ENCODE results near the gene FANCI. TPM values are rescaled to one million over a fixed set of nuclear protein-coding genes. Genes with fewer than 3 reads are reported as not detected.

The FANCI gene
- total and polyA plus RNA-seq, 8 donors, result 19.8 to 56.3 (median 34.2) TPM

DNA sequence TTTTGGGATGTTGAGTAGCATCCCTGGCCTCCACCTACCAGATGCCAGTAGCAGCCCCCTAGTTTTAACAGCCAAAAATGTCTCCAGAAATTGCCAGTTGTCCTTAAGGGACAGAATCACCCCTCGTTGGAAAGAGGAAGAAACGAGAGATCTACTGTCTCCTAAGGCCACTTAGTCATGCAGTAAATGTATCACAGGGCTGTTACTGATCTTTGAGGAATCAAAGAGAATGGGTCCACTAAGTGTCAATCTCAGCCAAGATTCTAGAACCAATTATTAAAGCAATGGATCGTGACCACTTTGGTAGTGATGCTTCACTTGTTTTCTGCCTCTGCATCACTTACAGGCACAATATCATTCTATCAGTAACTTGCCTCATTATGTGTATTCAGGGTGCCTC is 64.5 kb downstream of the FANCI start:
- H3K27ac ChIP-seq, result no peak overlapping the region
- DNase-seq, result no peak
- H3K4me3 ChIP-seq, result no peak overlapping the region
- ATAC-seq, result no peak
- peaks cover 0 to 22% of the 10 kb centered on the region in 2 donors for H3K36me3 ChIP-seq
- no peaks in the 10 kb centered on the region for H3K9me3 ChIP-seq
- TF ChIP-seq, protein P1, sequence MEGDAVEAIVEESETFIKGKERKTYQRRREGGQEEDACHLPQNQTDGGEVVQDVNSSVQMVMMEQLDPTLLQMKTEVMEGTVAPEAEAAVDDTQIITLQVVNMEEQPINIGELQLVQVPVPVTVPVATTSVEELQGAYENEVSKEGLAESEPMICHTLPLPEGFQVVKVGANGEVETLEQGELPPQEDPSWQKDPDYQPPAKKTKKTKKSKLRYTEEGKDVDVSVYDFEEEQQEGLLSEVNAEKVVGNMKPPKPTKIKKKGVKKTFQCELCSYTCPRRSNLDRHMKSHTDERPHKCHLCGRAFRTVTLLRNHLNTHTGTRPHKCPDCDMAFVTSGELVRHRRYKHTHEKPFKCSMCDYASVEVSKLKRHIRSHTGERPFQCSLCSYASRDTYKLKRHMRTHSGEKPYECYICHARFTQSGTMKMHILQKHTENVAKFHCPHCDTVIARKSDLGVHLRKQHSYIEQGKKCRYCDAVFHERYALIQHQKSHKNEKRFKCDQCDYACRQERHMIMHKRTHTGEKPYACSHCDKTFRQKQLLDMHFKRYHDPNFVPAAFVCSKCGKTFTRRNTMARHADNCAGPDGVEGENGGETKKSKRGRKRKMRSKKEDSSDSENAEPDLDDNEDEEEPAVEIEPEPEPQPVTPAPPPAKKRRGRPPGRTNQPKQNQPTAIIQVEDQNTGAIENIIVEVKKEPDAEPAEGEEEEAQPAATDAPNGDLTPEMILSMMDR (IDR thresholded peaks at IDR 0.05), result no peak
- no peaks in the 10 kb centered on the region for H3K4me1 ChIP-seq
- no peaks in the 10 kb centered on the region for H3K27me3 ChIP-seq
- intact Hi-C loops (cut with DNase I), result loop anchor here in 1 of 2 donors (10.0 kb wide), 1 partner anchor 103 kb away; no protein-coding TSS in a partner anchor

GRCh38 chr15:89309993-89310392 is 66.2 kb downstream of the FANCI start:
- TF ChIP-seq, protein P1 (IDR thresholded peaks at IDR 0.05), result no peak
- DNase-seq (no peak), ATAC-seq (no peak)
- H3K27me3 ChIP-seq, result no peaks in the 10 kb centered on the region
- H3K4me1 ChIP-seq, result no peaks in the 10 kb centered on the region
- no peaks in the 10 kb centered on the region for H3K9me3 ChIP-seq
- H3K36me3 ChIP-seq, result peaks cover 0 to 25% of the 10 kb centered on the region in 2 donors
- intact Hi-C loops (cut with DNase I), result loop anchor here in 1 of 2 donors (10.0 kb wide), 1 partner anchor 105 kb away; no protein-coding TSS in a partner anchor
- H3K4me3 ChIP-seq, result no peak overlapping the region
- no peak overlapping the region for H3K27ac ChIP-seq

GRCh38 chr15:89315375-89315929 is 71.7 kb downstream of the FANCI start:
- peaks cover 16 to 72% of the 10 kb centered on the region in 2 donors for H3K36me3 ChIP-seq
- no peak overlapping the region for H3K4me3 ChIP-seq
- TF ChIP-seq, protein P1 (IDR thresholded peaks at IDR 0.05), result no peak
- no peak overlapping the region for H3K27ac ChIP-seq
- ATAC-seq (no peak), DNase-seq (no peak)
- no peaks in the 10 kb centered on the region for H3K9me3 ChIP-seq
- intact Hi-C loops (cut with DNase I), result no loop called here
- no peaks in the 10 kb centered on the region for H3K4me1 ChIP-seq
- H3K27me3 ChIP-seq, result no peaks in the 10 kb centered on the region

DNA sequence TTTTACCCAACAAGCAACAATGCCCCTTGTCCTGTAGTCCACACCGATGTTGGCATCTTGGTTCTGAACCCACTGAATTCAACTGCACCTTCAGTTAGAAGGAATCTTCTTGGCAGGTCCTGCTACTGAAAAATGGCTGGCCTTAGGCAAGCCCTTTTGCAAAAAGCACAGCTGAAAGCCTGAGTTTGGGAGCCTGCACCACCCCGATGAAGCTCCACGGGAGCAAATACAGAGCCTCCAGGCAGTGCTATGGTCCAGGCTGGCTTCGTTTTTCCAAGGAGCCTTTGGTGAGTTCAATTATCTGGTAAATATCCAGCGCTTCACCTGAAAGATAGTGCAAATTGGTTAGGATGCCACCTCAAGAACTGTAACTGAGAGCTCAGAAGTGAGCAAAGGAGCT is 72.7 kb downstream of the FANCI start:
- Histone ChIP-seq H3K4me1 (no peaks in the 10 kb centered on the region), H3K27ac (no peak overlapping the region), H3K27me3 (no peaks in the 10 kb centered on the region), H3K36me3 (peaks cover 16 to 83% of the 10 kb centered on the region in 2 donors), H3K9me3 (no peaks in the 10 kb centered on the region), H3K4me3 (no peak overlapping the region)
- intact Hi-C loops (cut with DNase I), result no loop called here
- DNase-seq, result no peak
- ATAC-seq, result no peak
- TF ChIP-seq, protein P1 (IDR thresholded peaks at IDR 0.05), result no peak

DNA sequence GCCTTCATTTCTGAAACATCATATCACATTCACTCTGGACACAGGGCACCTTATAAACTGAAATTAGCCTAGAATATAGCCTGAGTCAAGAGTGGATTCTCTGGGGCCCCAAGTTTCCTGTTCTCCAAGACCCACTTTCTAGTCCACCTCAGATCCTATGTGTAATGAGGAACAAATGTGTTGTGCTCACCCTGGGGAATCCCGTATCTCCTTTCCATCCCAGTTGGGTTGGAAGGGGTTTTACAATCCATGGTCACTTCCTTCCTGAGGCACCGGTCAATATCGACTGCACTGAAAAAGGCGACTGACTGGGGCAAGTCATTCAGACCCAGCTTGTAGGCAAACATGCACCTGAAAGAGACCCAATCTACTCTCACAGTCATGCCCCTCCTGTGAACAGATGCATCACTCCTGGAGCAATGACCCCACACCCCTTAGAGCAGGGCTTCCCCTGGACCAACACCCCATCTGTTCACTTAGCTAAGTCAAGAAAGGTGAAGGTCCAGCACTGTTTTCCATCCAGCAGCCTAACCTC is 73.5 kb downstream of the FANCI start:
- H3K27ac ChIP-seq, result no peak overlapping the region
- ATAC-seq (no peak), DNase-seq (no peak)
- intact Hi-C loops (cut with DNase I), result no loop called here
- peaks cover 16 to 87% of the 10 kb centered on the region in 2 donors for H3K36me3 ChIP-seq
- H3K9me3 ChIP-seq, result no peaks in the 10 kb centered on the region
- TF ChIP-seq, protein P1 (IDR thresholded peaks at IDR 0.05), result no peak
- H3K27me3 ChIP-seq, result no peaks in the 10 kb centered on the region
- no peak overlapping the region for H3K4me3 ChIP-seq
- H3K4me1 ChIP-seq, result no peaks in the 10 kb centered on the region

Data from left lung (tissue), 10 donors.